Measurements from ENCODE around the gene SLC2A1. TPM values are rescaled to one million over a fixed set of nuclear protein-coding genes. Genes with fewer than 3 reads are reported as not detected.

The SLC2A1 gene
- total RNA-seq, 1 donor from 2014 or later, result 265 TPM

DNA sequence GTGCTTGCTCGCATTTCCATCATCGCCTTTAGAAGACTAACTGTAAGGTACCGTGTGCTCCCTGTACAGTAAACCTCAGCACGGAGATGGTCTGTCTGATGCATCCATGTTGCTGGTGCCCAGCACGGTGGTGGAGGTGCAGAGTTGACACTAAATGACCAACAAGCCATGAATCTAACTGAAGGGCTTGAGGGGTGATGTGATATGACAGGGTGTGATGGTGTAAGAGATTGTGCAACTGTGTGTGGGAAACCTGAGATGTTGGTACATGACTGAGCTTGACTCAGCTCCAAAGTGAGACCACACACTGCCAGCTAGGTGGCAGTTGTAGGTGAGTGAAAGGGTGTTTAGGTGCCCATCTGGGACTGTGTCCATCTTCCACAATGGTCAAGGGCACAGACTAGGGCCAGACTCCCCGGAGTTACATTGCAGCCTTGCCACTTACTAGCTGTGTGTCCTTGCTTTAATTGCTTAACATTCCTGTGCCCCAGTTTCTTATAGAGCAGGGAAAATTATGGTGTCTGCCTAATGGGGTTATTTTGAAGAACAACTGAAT lies 21.4 kb downstream of the SLC2A1 start:
- TF ChIP-seq, protein P1, sequence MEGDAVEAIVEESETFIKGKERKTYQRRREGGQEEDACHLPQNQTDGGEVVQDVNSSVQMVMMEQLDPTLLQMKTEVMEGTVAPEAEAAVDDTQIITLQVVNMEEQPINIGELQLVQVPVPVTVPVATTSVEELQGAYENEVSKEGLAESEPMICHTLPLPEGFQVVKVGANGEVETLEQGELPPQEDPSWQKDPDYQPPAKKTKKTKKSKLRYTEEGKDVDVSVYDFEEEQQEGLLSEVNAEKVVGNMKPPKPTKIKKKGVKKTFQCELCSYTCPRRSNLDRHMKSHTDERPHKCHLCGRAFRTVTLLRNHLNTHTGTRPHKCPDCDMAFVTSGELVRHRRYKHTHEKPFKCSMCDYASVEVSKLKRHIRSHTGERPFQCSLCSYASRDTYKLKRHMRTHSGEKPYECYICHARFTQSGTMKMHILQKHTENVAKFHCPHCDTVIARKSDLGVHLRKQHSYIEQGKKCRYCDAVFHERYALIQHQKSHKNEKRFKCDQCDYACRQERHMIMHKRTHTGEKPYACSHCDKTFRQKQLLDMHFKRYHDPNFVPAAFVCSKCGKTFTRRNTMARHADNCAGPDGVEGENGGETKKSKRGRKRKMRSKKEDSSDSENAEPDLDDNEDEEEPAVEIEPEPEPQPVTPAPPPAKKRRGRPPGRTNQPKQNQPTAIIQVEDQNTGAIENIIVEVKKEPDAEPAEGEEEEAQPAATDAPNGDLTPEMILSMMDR (conservative IDR thresholded peaks at IDR 0.05), result no peak
- no peak for DNase-seq (ENCODE audit: low read depth, low spot score)
- H3K4me3 Mint-ChIP-seq, result peak overlapping the region; percentile 44
- H3K27me3 Mint-ChIP-seq (ENCODE audit: low read depth), result peaks cover 4% of the 10 kb centered on the region
- H3K27ac Mint-ChIP-seq (ENCODE audit: unreplicated experiment), result peak overlapping the region; percentile 53
- H3K4me1 Mint-ChIP-seq, result peaks cover 61% of the 10 kb centered on the region
- H3K9me3 Mint-ChIP-seq, result no peaks in the 10 kb centered on the region
- H3K36me3 Mint-ChIP-seq (ENCODE audit: low read depth), result peaks cover 33% of the 10 kb centered on the region

DNA sequence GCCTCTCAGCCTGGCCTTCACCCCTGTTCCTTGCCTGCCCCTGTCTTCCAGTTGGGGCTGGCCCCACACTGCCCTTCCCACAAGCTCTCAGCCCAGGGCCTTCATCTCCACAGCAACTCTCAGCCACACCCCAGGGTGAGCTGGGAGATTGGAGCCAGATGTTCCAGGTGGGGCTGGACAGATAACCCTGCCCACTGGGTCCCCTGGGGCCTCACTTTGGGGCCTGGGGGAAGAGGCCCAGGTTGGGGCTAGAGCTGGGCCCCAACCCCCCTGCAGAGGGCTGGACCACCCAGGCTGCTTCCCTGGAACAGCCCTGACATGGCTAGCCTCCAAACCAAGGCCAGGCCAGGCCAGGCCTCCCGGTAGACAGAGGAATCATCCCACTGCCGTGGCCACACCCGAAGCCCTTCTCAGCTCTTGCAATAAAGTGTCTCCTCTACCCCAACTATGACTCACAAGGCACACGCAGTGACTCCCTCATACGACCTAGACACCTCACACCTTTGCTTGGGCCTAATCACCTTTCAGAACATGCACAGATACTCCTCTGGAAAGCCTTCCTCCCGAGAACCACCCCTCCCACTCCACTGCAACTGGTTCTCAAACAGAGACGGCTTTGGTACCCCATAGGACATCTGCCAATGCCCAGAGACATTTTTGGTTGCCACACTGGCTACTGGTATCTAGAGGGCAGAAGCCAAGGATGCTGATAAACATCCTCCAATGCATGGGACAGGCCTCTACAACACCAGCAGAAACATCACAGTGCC lies 22.2 kb downstream of the SLC2A1 start:
- peaks cover 4% of the 10 kb centered on the region for H3K27me3 Mint-ChIP-seq (ENCODE audit: low read depth)
- TF ChIP-seq, protein P1 (conservative IDR thresholded peaks at IDR 0.05), result no peak
- H3K27ac Mint-ChIP-seq (ENCODE audit: unreplicated experiment), result no peak overlapping the region
- no peak for DNase-seq (ENCODE audit: low read depth, low spot score)
- peak overlapping the region; percentile 44 for H3K4me3 Mint-ChIP-seq
- H3K9me3 Mint-ChIP-seq, result no peaks in the 10 kb centered on the region
- H3K36me3 Mint-ChIP-seq (ENCODE audit: low read depth), result peaks cover 31% of the 10 kb centered on the region
- H3K4me1 Mint-ChIP-seq, result peaks cover 55% of the 10 kb centered on the region

DNA sequence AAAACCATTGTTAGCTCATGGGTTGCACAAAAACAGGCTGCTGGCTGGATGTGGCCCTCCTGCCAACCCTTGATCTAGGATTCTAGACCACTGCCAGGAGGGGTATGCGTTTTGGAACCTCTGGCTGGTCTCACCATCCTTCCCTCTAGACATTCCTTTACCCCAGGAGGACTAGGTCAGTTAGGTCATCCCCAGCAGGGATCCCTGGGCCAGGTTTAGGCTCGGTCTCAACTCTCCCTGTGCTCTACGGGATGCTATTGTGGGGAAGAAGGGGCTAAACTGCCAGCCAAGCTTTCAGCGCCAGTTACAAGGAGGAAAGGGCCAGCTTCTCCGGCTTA lies 22.7 kb downstream of the SLC2A1 start:
- H3K9me3 Mint-ChIP-seq, result no peaks in the 10 kb centered on the region
- peaks cover 4% of the 10 kb centered on the region for H3K27me3 Mint-ChIP-seq (ENCODE audit: low read depth)
- no peak for DNase-seq (ENCODE audit: low read depth, low spot score)
- peaks cover 55% of the 10 kb centered on the region for H3K4me1 Mint-ChIP-seq
- TF ChIP-seq, protein P1 (conservative IDR thresholded peaks at IDR 0.05), result no peak
- H3K4me3 Mint-ChIP-seq, result no peak overlapping the region
- H3K27ac Mint-ChIP-seq (ENCODE audit: unreplicated experiment), result no peak overlapping the region
- peaks cover 31% of the 10 kb centered on the region for H3K36me3 Mint-ChIP-seq (ENCODE audit: low read depth)

DNA sequence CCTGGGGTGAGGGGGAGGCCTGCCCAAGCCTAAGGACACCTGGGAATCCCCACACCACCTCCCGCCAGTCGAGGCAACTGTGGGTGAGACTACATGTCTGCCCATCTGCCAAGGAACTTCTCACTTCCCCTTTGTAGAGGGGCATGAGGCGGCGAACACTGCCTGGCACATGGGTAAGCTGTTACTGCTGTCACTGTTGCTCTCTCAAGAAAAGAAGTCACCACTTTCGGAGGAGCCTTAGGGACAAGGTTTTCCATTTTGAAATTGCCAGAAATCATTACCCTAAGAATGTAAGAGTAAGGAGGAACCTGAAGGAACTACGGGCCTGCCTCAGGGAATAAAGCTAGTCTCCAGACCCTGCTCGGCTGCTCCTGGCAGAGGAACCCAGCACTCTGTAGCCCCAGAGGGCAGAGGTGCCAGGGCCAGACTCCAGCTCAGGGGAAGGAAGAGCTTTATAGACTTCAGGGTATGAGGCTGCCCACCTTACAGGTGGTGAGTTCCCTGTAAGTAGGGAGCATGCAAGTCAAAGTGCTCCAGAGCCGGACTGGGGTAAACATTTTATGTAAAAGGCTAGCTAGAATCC lies 23.3 kb downstream of the SLC2A1 start:
- Mint-ChIP-seq H3K4me3 (no peak overlapping the region), H3K36me3 (ENCODE audit: low read depth) (peaks cover 28% of the 10 kb centered on the region), H3K9me3 (no peaks in the 10 kb centered on the region), H3K27me3 (ENCODE audit: low read depth) (peaks cover 4% of the 10 kb centered on the region), H3K4me1 (peaks cover 53% of the 10 kb centered on the region), H3K27ac (ENCODE audit: unreplicated experiment) (no peak overlapping the region)
- TF ChIP-seq, protein P1 (conservative IDR thresholded peaks at IDR 0.05), result no peak
- no peak for DNase-seq (ENCODE audit: low read depth, low spot score)

DNA sequence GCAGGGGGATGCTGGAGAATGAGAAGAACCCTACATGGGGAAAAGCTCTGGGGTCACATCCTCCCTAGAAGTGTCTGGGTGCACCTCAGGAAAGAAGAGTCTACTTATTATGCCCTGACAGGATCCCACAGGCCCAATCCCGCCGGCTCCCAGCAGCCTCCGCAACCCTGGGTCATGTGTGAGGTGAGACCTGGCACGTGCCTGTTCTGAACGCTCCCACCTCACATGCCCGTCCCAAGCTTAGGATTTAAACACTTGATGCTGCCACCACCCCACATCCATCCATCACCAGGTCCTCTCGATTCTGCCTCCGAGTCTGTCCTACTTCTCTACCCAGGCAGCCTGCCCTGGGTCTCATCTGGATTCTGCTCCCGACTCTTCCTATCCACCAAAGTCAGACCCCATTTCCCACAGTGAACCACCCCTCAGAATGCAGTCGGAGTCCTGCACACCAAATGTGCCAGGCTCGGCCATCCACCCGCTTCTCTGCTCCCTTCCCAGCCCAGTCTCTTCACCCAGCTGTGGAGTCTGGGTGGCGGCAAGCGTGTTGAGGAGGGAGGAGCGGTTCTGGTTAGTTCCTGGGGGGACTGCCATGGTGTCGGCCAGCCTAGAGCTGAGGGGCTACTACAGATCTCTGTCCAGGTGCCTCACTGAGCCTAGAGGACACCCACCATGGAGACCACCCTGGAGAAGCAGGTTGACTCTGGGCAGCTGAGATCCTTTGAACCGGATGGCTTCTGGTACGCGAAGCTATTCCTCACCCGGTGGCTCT lies 23.9 kb downstream of the SLC2A1 start:
- DNase-seq (ENCODE audit: low read depth, low spot score), result no peak
- Mint-ChIP-seq H3K27me3 (ENCODE audit: low read depth) (peaks cover 4% of the 10 kb centered on the region), H3K4me1 (peaks cover 48% of the 10 kb centered on the region), H3K27ac (ENCODE audit: unreplicated experiment) (peak overlapping the region; percentile 62), H3K9me3 (no peaks in the 10 kb centered on the region), H3K4me3 (peak overlapping the region; percentile 44), H3K36me3 (ENCODE audit: low read depth) (peaks cover 25% of the 10 kb centered on the region)
- TF ChIP-seq, protein P1 (conservative IDR thresholded peaks at IDR 0.05), result no peak
